Ramos (cell line): Measurements from ENCODE around the gene MAZ.
"Not testable (repeated sequence)": the region's sequence is repeated elsewhere in the genome, so short reads cannot be mapped to it uniquely, and the experiment has no call there.

Experiments used
- in situ Hi-C: fragments of 300-500 bp; cut with MboI; formaldehyde crosslinking; loops from one replicate; pipeline ENCODE4 v1.14.3; 2022; ENCODE audit warnings: low sequenced_read_pairs; ENCODE audit not compliant: unreplicated experiment

MAZ gene

GRCh38 chr16:29783094-29783953, 23.0 kb upstream of the MAZ start:
- in situ Hi-C loops, result loop anchor here (10.0 kb wide), 1 partner anchor 79 kb away; no protein-coding TSS in a partner anchor

GRCh38 chr16:29784157-29784556, 22.2 kb upstream of the MAZ start:
- in situ Hi-C loops, result loop anchor here (10.0 kb wide), 1 partner anchor 79 kb away; no protein-coding TSS in a partner anchor

GRCh38 chr16:29784901-29785500, 21.3 kb upstream of the MAZ start:
- in situ Hi-C loops, result loop anchor here (10.0 kb wide), 1 partner anchor 80 kb away; no protein-coding TSS in a partner anchor

- in situ Hi-C loops, result loop anchor here (10.0 kb wide), 1 partner anchor 82 kb away; no protein-coding TSS in a partner anchor
Observed at GRCh38 chr16:29787155-29787554, 19.2 kb upstream of the MAZ start.

- in situ Hi-C loops, result loop anchor here (10.0 kb wide), 1 partner anchor 85 kb away; no protein-coding TSS in a partner anchor
Observed at GRCh38 chr16:29789775-29790182, 16.6 kb upstream of the MAZ start.

- in situ Hi-C loops, result no loop called here
Observed at GRCh38 chr16:29790183-29790948, 16.0 kb upstream of the MAZ start, which contains the start of gene KIF22. Gene KIF22 (plus strand): TSS chr16:29790751. CDS start chr16:29790760, 9 bp downstream.

GRCh38 chr16:29790949-29791844, 15.1 kb upstream of the MAZ start:
- in situ Hi-C loops, result no loop called here

- in situ Hi-C loops, result no loop called here
Observed at GRCh38 chr16:29791845-29792807, 14.2 kb upstream of the MAZ start.

GRCh38 chr16:29793153-29793552, 13.2 kb upstream of the MAZ start:
- in situ Hi-C loops, result not testable (repeated sequence)

GRCh38 chr16:29794231-29794710, 12.1 kb upstream of the MAZ start:
- in situ Hi-C loops, result no loop called here

GRCh38 chr16:29802416-29802935, 3.9 kb upstream of the MAZ start:
- in situ Hi-C loops, result loop anchor here (25.0 kb wide), 1 partner anchor 585 kb away; the partner anchor contains the start of genes SEPTIN1 and ZNF48

GRCh38 chr16:29804020-29804419, 2.3 kb upstream of the MAZ start:
- in situ Hi-C loops, result loop anchor here (25.0 kb wide), 1 partner anchor 583 kb away; the partner anchor contains the start of genes SEPTIN1 and ZNF48

- in situ Hi-C loops, result loop anchor here (25.0 kb wide), 1 partner anchor 583 kb away; the partner anchor contains the start of genes SEPTIN1 and ZNF48
Observed at GRCh38 chr16:29804455-29805231, 1.7 kb upstream of the MAZ start.

GRCh38 chr16:29805232-29806098, 864 bp upstream of the MAZ start:
- in situ Hi-C loops, result loop anchor here (25.0 kb wide), 1 partner anchor 582 kb away; the partner anchor contains the start of genes SEPTIN1 and ZNF48

- in situ Hi-C loops, result loop anchor here (25.0 kb wide), 1 partner anchor 580 kb away; the partner anchor contains the start of genes SEPTIN1 and ZNF48
Observed at GRCh38 chr16:29806641-29807425, 504 bp downstream of the MAZ start.
